ENCODE data around the gene MRPL40. TPM values are rescaled to one million over a fixed set of nuclear protein-coding genes. Genes with fewer than 3 reads are reported as not detected.

MRPL40 gene
- polyA plus RNA-seq, 1 donor from 2014 or later: 32.5 TPM

- Histone ChIP-seq H3F3A (ENCODE audit: insufficient read depth, low read length, poor library complexity, severe bottlenecking) (no peaks in the 10 kb centered on the region), H3K27me3 (ENCODE audit: insufficient read depth, low read depth, low read length) (no peaks in the 10 kb centered on the region), H3K9me3 (ENCODE audit: low read length) (no peaks in the 10 kb centered on the region), H4K20me1 (ENCODE audit: insufficient read depth) (no peaks in the 10 kb centered on the region), H3K27ac (ENCODE audit: low read length) (no peak overlapping the region), H3K79me2 (replicated peaks; ENCODE audit: insufficient read depth, low read length) (no peaks in the 10 kb centered on the region), H3K4me3 (ENCODE audit: low read length) (no peak overlapping the region), H3K9ac (ENCODE audit: low read length) (no peak overlapping the region), H3K36me3 (ENCODE audit: insufficient read depth, low read length) (peaks cover 9% of the 10 kb centered on the region), H2AFZ (ENCODE audit: low read depth, low read length) (no peak overlapping the region), H3K9me2 (ENCODE audit: insufficient read depth, low read length) (no peaks in the 10 kb centered on the region), H3K4me2 (ENCODE audit: low read length) (no peak overlapping the region)
- TF ChIP-seq, protein P1, sequence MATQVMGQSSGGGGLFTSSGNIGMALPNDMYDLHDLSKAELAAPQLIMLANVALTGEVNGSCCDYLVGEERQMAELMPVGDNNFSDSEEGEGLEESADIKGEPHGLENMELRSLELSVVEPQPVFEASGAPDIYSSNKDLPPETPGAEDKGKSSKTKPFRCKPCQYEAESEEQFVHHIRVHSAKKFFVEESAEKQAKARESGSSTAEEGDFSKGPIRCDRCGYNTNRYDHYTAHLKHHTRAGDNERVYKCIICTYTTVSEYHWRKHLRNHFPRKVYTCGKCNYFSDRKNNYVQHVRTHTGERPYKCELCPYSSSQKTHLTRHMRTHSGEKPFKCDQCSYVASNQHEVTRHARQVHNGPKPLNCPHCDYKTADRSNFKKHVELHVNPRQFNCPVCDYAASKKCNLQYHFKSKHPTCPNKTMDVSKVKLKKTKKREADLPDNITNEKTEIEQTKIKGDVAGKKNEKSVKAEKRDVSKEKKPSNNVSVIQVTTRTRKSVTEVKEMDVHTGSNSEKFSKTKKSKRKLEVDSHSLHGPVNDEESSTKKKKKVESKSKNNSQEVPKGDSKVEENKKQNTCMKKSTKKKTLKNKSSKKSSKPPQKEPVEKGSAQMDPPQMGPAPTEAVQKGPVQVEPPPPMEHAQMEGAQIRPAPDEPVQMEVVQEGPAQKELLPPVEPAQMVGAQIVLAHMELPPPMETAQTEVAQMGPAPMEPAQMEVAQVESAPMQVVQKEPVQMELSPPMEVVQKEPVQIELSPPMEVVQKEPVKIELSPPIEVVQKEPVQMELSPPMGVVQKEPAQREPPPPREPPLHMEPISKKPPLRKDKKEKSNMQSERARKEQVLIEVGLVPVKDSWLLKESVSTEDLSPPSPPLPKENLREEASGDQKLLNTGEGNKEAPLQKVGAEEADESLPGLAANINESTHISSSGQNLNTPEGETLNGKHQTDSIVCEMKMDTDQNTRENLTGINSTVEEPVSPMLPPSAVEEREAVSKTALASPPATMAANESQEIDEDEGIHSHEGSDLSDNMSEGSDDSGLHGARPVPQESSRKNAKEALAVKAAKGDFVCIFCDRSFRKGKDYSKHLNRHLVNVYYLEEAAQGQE (IDR thresholded peaks at IDR 0.05; ENCODE audit: borderline replicate concordance): no peak
- TF ChIP-seq TAF1 (IDR thresholded peaks at IDR 0.05; ENCODE audit: low read depth): no peak
- TF ChIP-seq POLR2AphosphoS5 (IDR thresholded peaks at IDR 0.05): no peak
- no peak for TF ChIP-seq SMC3 (conservative IDR thresholded peaks at IDR 0.05; ENCODE audit: poor library complexity)
- no peak for TF ChIP-seq EP300 (conservative IDR thresholded peaks at IDR 0.05; ENCODE audit: poor library complexity, severe bottlenecking)
- no peak for TF ChIP-seq MXI1 (conservative IDR thresholded peaks at IDR 0.05; ENCODE audit: poor library complexity, severe bottlenecking)
- no peak for TF ChIP-seq CTCF (IDR thresholded peaks at IDR 0.05; ENCODE audit: poor library complexity, severe bottlenecking)
- no peak for TF ChIP-seq RAD21 (conservative IDR thresholded peaks at IDR 0.05)
- no peak for TF ChIP-seq EZH2 (IDR thresholded peaks at IDR 0.05; ENCODE audit: borderline replicate concordance, insufficient read depth, low read length, poor library complexity, severe bottlenecking)
Measured at GRCh38 chr22:19455033-19455432, 22.7 kb downstream of the MRPL40 start.

- Histone ChIP-seq H2AFZ (ENCODE audit: low read depth, low read length) (no peak overlapping the region), H4K20me1 (ENCODE audit: insufficient read depth) (no peaks in the 10 kb centered on the region), H3K79me2 (replicated peaks; ENCODE audit: insufficient read depth, low read length) (no peaks in the 10 kb centered on the region), H3F3A (ENCODE audit: insufficient read depth, low read length, poor library complexity, severe bottlenecking) (no peaks in the 10 kb centered on the region), H3K4me2 (ENCODE audit: low read length) (no peak overlapping the region), H3K4me3 (ENCODE audit: low read length) (no peak overlapping the region), H3K36me3 (ENCODE audit: insufficient read depth, low read length) (peaks cover 9% of the 10 kb centered on the region), H3K27ac (ENCODE audit: low read length) (no peak overlapping the region), H3K9ac (ENCODE audit: low read length) (no peak overlapping the region), H3K9me2 (ENCODE audit: insufficient read depth, low read length) (no peaks in the 10 kb centered on the region), H3K9me3 (ENCODE audit: low read length) (no peaks in the 10 kb centered on the region), H3K27me3 (ENCODE audit: insufficient read depth, low read depth, low read length) (no peaks in the 10 kb centered on the region)
- TF ChIP-seq, protein P1 (IDR thresholded peaks at IDR 0.05; ENCODE audit: borderline replicate concordance): no peak
- TF ChIP-seq MXI1 (conservative IDR thresholded peaks at IDR 0.05; ENCODE audit: poor library complexity, severe bottlenecking) (no peak), EP300 (conservative IDR thresholded peaks at IDR 0.05; ENCODE audit: poor library complexity, severe bottlenecking) (no peak), TAF1 (IDR thresholded peaks at IDR 0.05; ENCODE audit: low read depth) (no peak), CTCF (IDR thresholded peaks at IDR 0.05; ENCODE audit: poor library complexity, severe bottlenecking) (no peak), EZH2 (IDR thresholded peaks at IDR 0.05; ENCODE audit: borderline replicate concordance, insufficient read depth, low read length, poor library complexity, severe bottlenecking) (no peak), SMC3 (conservative IDR thresholded peaks at IDR 0.05; ENCODE audit: poor library complexity) (no peak), POLR2AphosphoS5 (IDR thresholded peaks at IDR 0.05) (no peak), RAD21 (conservative IDR thresholded peaks at IDR 0.05) (no peak)
Measured at GRCh38 chr22:19455585-19456370, 23.4 kb downstream of the MRPL40 start.
